T-helper 17 cell (primary cell): Measurements from ENCODE around the gene SUCNR1. TPM values are rescaled to one million over a fixed set of nuclear protein-coding genes. Genes with fewer than 3 reads are reported as not detected.
"Not testable (repeated sequence)": the region's sequence is repeated elsewhere in the genome, so short reads cannot be mapped to it uniquely, and the experiment has no call there.

Experiments
- ATAC-seq: fragments of 150-1000 bp; cut with Tn5 transposase; 2 replicates; pipeline ENCODE4 v1.10.0; 2021; ENCODE audit warnings: mild to moderate bottlenecking, moderate library complexity
- DNase-seq, 3 donors: peaks; one replicate each; pipeline versions ENCODE4 v3.0.0 to v3.0.0-alpha.2; 2020 to 2021
- H3K9me3 ChIP-seq: one replicate; pipeline ENCODE4 v1.7.0; 2013; ENCODE audit warnings: low read length, mild to moderate bottlenecking; ENCODE audit not compliant: control insufficient read depth, poor library complexity, severe bottlenecking
- H3K27ac Mint-ChIP-seq: one replicate; pipeline ENCODE4 v1.8.0; 2022; ENCODE audit warnings: mild to moderate bottlenecking, moderate library complexity, mixed read lengths
- H3K27me3 Mint-ChIP-seq: one replicate; pipeline ENCODE4 v1.8.0; 2022; ENCODE audit warnings: mixed read lengths
- H3K36me3 Mint-ChIP-seq: one replicate; pipeline ENCODE4 v1.8.0; 2022; ENCODE audit warnings: low read depth, mixed read lengths
- H3K4me1 Mint-ChIP-seq: one replicate; pipeline ENCODE4 v1.8.0; 2022; ENCODE audit warnings: mild to moderate bottlenecking, mixed read lengths
- H3K4me3 Mint-ChIP-seq: one replicate; pipeline ENCODE4 v1.8.0; 2022; ENCODE audit warnings: mild to moderate bottlenecking, moderate library complexity, mixed read lengths
- total RNA-seq, 4 donors: library from RNA in 2 of 4; stranded (reverse) in 2 of 4; gene quantifications; one replicate each; pipeline ENCODE4 v1.2.3 and lab custom pipeline; 2022 to 2026

Gene SUCNR1
- total RNA-seq, result 1 to 10 TPM in 1 of 2 donors, not detected in 1; 1.6 TPM
- total RNA-seq (lab: John Stamatoyannopoulos, UW), result 0 reads per million in 2 donors

DNA sequence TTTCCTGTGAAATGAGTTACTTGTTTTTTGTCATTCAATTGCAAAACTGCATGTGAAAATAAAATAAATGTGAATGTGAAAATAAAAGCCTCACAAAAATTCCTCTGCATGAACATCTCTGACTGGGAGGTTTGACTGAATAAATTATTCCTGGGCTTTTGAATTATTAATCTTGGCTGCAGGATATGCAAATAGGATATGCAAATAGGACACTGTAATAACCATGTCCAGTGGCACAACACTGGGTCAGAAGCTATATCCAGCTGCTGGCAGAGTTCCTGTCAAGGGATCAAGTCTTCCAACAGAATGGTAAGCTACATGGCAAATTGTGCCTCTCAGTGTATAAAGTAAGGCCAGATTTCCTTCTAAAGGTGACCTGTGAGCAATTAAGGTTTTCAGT, at the start of gene SUCNR1:
Gene SUCNR1 (plus strand): TSS at position 246 of the 400 bp plus-strand sequence. CDS start 6,250 bp downstream, outside the sequence.
- no peaks in the 10 kb centered on the region for H3K36me3 Mint-ChIP-seq
- H3K27me3 Mint-ChIP-seq, result peaks cover 5% of the 10 kb centered on the region
- no peaks in the 10 kb centered on the region for H3K9me3 ChIP-seq
- ATAC-seq (no peak), DNase-seq (no peak)
- no peak within 1 kb of the TSS for H3K27ac Mint-ChIP-seq
- no peak within 1 kb of the TSS for H3K4me3 Mint-ChIP-seq
- peaks cover 6% of the 10 kb centered on the region for H3K4me1 Mint-ChIP-seq

GRCh38 chr3:151827816-151828215, 45.6 kb upstream of the SUCNR1 start:
- H3K9me3 ChIP-seq, result peaks cover 5% of the 10 kb centered on the region
- ATAC-seq, result no peak
- Mint-ChIP-seq H3K27ac (no peak overlapping the region), H3K4me3 (no peak overlapping the region), H3K27me3 (peaks cover 40% of the 10 kb centered on the region), H3K4me1 (no peaks in the 10 kb centered on the region), H3K36me3 (no peaks in the 10 kb centered on the region)
- no peak for DNase-seq

DNA sequence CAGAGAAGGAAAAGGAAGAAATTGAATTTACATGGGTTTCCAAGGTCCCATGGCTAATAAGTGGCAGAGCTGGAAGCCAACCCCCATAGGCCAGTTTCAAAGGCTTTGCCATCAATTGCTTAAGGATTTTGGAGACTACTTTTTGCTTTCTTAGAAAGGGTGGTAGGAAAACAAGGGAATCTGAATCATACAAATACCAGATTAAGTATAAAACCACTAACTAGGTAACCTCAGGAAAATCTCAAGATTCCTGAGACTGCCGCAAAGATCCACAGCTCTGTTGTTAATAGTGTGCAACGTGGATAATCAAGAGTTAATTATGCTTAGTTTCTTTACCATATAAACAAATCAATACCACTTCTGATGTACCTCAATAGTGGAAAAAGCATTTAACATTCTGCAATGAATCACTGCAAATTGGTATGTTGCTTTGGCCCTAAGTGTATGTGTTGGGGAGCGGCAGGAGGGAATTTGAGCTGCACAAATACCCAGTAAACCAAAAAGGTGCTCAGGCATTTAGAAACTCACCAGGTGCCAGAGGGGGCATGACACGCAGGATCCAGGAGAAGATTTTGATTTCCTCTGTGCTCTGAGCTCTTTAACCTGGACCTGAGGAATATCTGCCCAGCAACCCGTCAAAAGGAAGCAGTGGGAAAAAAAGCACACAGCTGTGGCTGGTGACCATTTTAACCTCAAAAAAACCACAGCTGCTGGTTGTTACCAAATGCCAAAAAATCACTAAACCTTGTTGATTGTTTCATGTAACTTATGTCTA, 37.5 kb upstream of the SUCNR1 start:
- no peaks in the 10 kb centered on the region for H3K36me3 Mint-ChIP-seq
- peaks cover 46% of the 10 kb centered on the region for H3K27me3 Mint-ChIP-seq
- DNase-seq, result no peak
- no peaks in the 10 kb centered on the region for H3K9me3 ChIP-seq
- H3K4me3 Mint-ChIP-seq, result no peak overlapping the region
- H3K27ac Mint-ChIP-seq, result no peak overlapping the region
- no peak for ATAC-seq
- peaks cover 2% of the 10 kb centered on the region for H3K4me1 Mint-ChIP-seq

DNA sequence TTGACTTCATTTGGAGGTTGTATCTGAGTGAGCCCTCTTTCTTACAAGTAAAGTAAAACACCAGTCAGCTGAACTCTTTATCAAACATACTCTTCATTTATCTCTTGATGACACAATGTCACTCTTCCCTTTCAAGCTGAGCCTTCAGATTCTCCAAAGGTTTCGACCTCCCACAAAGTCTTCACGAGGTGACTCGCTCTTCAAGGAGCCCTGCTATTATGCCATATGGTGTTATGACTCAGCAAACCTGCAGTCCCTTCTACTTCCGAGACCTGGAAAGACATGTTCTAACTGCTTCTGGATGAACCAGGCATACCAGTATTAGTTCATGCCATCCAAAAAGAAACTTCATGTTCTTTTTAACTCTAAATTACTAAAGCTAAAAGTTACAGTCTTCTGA, 36.4 kb upstream of the SUCNR1 start:
- ATAC-seq, result no peak
- no peaks in the 10 kb centered on the region for H3K36me3 Mint-ChIP-seq
- peaks cover 2% of the 10 kb centered on the region for H3K4me1 Mint-ChIP-seq
- no peak overlapping the region for H3K4me3 Mint-ChIP-seq
- H3K27ac Mint-ChIP-seq, result no peak overlapping the region
- H3K27me3 Mint-ChIP-seq, result peaks cover 39% of the 10 kb centered on the region
- DNase-seq, result no peak
- no peaks in the 10 kb centered on the region for H3K9me3 ChIP-seq

DNA sequence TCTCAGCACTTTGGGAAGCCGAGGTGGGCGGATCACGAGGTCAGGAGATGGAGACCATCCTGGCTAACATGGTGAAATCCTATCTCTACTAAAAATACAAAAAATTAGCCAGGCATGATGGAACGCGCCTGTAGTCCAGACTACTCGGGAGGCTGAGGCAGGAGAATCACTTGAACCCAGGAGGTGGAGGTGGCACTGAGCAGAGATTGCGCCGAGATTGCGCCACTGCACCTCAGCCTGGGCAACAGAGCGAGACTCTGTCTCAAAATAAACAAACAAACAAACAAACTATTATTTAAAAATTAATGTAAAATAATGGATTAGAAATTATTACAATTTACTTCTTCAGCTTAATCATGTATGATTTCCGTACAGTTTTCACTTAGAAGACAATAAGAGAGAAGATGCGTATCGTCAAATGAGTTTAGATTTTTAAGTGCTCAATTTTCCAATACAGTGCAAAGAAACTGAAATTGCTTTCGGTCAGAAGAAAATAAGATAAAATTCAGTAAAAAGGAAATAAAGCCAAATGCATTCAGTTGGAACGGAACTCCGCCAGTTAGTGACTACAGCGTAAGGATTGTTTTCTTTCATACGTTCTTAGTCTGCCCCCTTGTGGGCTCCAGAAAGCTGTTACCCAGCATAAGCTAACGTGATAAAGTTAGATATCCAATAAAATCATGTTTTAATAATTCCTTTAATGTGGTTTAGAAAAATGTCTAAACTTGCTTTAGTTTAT, 34.7 kb upstream of the SUCNR1 start:
- no peak overlapping the region for H3K4me3 Mint-ChIP-seq
- no peak overlapping the region for H3K27ac Mint-ChIP-seq
- H3K27me3 Mint-ChIP-seq, result peaks cover 26% of the 10 kb centered on the region
- ATAC-seq, result no peak
- H3K36me3 Mint-ChIP-seq, result no peaks in the 10 kb centered on the region
- peaks cover 2% of the 10 kb centered on the region for H3K4me1 Mint-ChIP-seq
- no peak for DNase-seq
- H3K9me3 ChIP-seq, result no peaks in the 10 kb centered on the region

- no peaks in the 10 kb centered on the region for H3K36me3 Mint-ChIP-seq
- peaks cover 2% of the 10 kb centered on the region for H3K4me1 Mint-ChIP-seq
- no peaks in the 10 kb centered on the region for H3K9me3 ChIP-seq
- no peak for ATAC-seq
- peaks cover 20% of the 10 kb centered on the region for H3K27me3 Mint-ChIP-seq
- no peak overlapping the region for H3K27ac Mint-ChIP-seq
- no peak for DNase-seq
- H3K4me3 Mint-ChIP-seq, result no peak overlapping the region
These were observed 34.2 kb upstream of the SUCNR1 start for GRCh38 chr3:151839313-151839631.

DNA sequence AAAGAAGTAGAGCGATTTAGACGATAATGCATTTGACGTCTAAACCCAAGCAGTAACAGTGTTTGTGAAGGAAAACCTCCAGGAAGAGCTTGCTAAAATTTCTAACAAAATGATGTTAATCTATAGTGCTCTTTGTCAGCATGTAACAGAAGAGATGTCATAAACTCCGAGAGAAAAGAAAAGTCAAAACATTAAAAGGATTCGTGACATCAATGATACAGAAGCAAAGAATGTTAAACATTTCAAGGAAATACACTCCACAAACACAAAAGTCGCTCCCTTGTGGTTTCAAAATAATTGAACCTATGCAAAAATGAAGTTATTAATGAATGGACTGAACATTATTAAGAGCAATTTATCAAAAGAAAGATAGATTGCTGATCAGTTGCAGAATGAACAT, 31.6 kb upstream of the SUCNR1 start:
- H3K27ac Mint-ChIP-seq, result no peak overlapping the region
- H3K36me3 Mint-ChIP-seq, result no peaks in the 10 kb centered on the region
- no peak overlapping the region for H3K4me3 Mint-ChIP-seq
- DNase-seq, result no peak
- peaks cover 2% of the 10 kb centered on the region for H3K4me1 Mint-ChIP-seq
- no peaks in the 10 kb centered on the region for H3K9me3 ChIP-seq
- H3K27me3 Mint-ChIP-seq, result peaks cover 5% of the 10 kb centered on the region
- ATAC-seq, result no peak

GRCh38 chr3:151843275-151843674, 30.2 kb upstream of the SUCNR1 start:
- Mint-ChIP-seq H3K4me1 (no peaks in the 10 kb centered on the region), H3K27ac (no peak overlapping the region), H3K27me3 (peaks cover 5% of the 10 kb centered on the region), H3K4me3 (no peak overlapping the region), H3K36me3 (no peaks in the 10 kb centered on the region)
- H3K9me3 ChIP-seq, result no peaks in the 10 kb centered on the region
- DNase-seq, result no peak
- no peak for ATAC-seq

DNA sequence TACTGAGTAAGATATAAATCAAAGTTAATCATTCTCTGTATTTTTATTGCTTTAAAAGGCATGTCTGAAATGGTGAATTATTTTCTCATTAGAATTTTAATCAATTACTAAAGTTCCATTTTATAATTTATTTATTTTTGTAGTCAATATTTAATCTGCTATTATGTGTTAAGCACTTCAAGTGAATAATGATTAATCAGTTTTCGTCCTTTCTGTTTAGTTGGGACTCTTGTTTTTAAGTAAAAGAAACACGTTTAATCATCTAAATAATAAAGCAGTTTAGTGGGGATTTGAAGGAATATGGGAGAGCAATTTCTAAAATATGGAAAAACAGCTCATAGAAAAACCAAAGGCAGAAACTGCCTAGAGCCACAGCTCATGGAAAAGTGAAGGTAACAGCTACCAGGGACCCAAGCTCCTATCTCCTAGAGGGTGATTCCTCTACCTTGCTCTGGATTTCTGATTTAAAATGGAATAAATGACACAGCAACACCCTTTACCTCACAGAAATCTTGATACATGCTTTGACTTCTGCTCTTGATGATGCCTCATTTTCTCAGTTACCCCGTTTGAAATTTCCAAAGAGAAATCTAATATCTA, 28.0 kb upstream of the SUCNR1 start:
- ATAC-seq, result no peak
- H3K4me1 Mint-ChIP-seq, result no peaks in the 10 kb centered on the region
- peaks cover 3% of the 10 kb centered on the region for H3K27me3 Mint-ChIP-seq
- H3K4me3 Mint-ChIP-seq, result no peak overlapping the region
- no peaks in the 10 kb centered on the region for H3K9me3 ChIP-seq
- no peak overlapping the region for H3K27ac Mint-ChIP-seq
- no peaks in the 10 kb centered on the region for H3K36me3 Mint-ChIP-seq
- no peak for DNase-seq

DNA sequence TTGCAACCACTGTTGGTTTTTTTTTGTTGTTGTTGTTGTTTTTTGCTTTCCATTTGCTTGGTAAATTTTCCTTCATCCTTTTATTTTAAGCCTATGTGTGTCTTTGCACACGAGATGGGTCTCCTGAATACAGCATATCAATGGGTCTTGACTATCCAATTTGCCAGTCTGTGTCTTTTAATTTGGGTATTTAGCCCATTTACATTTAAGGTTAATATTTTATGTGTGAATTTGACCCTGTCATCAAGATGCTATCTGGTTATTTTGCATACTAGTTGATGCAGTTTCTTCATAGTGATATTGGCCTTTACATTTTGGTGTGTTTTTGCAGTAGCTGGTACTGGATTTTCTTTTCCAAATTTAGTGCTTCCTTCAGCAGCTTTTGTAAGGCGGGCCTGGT, 23.4 kb upstream of the SUCNR1 start:
- ATAC-seq, H3K4me1 Mint-ChIP-seq, H3K9me3 ChIP-seq, H3K4me3 Mint-ChIP-seq, H3K27me3 Mint-ChIP-seq, DNase-seq, H3K27ac Mint-ChIP-seq, H3K36me3 Mint-ChIP-seq: not testable (repeated sequence)

DNA sequence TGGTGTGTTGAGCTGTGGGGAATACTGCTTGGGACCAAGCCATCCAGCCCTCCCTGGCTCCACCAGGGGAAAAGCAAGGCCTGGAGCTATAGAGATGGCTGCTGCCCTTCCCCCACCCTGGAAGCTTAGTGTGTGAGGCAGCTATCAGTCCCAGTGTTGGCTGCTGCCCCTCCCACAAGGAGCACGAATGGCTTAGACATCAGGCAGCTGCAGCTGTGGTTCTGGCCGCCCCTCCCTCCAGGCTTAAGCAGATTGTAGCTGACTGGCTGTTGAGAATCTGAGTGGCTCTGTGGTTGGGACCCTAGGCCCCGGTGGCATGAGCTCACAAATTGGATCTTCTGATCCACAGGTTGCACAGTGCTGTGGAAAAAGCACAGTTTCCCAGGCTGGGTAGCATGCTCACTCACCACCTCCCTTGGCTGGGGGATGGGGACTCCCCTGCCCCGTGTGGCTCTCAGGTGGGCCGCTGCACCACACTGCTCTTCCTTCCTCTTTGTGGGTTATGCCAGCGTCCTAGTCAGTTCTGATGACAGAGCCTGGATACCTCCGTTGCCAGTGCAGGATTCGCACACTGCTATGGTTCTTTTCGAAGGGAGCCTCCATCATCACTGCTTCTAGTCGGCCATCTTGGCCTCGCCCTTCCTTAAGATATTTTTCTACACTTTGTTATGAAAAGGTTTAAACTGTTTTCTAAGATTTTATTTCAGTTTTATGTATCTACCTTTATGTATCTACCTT, 21.2 kb upstream of the SUCNR1 start:
- Mint-ChIP-seq H3K27me3 (peaks cover 23% of the 10 kb centered on the region), H3K36me3 (peaks cover 2% of the 10 kb centered on the region), H3K4me3 (no peak overlapping the region), H3K4me1 (no peaks in the 10 kb centered on the region), H3K27ac (no peak overlapping the region)
- no peaks in the 10 kb centered on the region for H3K9me3 ChIP-seq
- ATAC-seq (no peak), DNase-seq (no peak)

- Mint-ChIP-seq H3K4me1 (no peaks in the 10 kb centered on the region), H3K4me3 (no peak overlapping the region), H3K27me3 (peaks cover 32% of the 10 kb centered on the region), H3K36me3 (peaks cover 2% of the 10 kb centered on the region), H3K27ac (no peak overlapping the region)
- no peaks in the 10 kb centered on the region for H3K9me3 ChIP-seq
- no peak for DNase-seq
- ATAC-seq, result no peak
These were observed 17.3 kb upstream of the SUCNR1 start for GRCh38 chr3:151856118-151856517.

- no peak for ATAC-seq
- no peaks in the 10 kb centered on the region for H3K4me1 Mint-ChIP-seq
These were observed 16.8 kb upstream of the SUCNR1 start for GRCh38 chr3:151856641-151857040.

More at GRCh38 chr3:151856641-151857040, 16.8 kb upstream of the SUCNR1 start:
- Mint-ChIP-seq H3K27me3 (peaks cover 32% of the 10 kb centered on the region), H3K36me3 (peaks cover 2% of the 10 kb centered on the region), H3K27ac (no peak overlapping the region), H3K4me3 (no peak overlapping the region)
- no peak for DNase-seq
- H3K9me3 ChIP-seq, result no peaks in the 10 kb centered on the region
